HG03521 (cell line): Measurements from ENCODE around the gene TMSB4X.
"Not testable (repeated sequence)": the region's sequence is repeated elsewhere in the genome, so short reads cannot be mapped to it uniquely, and the experiment has no call there.

Experiments used
- ATAC-seq: cut with Tn5 transposase; IDR thresholded peaks from one replicate; pipeline ENCODE4 v1.9.1; 2021; ENCODE audit warnings: mild to moderate bottlenecking, moderate library complexity; ENCODE audit not compliant: unreplicated experiment

Gene TMSB4X

DNA sequence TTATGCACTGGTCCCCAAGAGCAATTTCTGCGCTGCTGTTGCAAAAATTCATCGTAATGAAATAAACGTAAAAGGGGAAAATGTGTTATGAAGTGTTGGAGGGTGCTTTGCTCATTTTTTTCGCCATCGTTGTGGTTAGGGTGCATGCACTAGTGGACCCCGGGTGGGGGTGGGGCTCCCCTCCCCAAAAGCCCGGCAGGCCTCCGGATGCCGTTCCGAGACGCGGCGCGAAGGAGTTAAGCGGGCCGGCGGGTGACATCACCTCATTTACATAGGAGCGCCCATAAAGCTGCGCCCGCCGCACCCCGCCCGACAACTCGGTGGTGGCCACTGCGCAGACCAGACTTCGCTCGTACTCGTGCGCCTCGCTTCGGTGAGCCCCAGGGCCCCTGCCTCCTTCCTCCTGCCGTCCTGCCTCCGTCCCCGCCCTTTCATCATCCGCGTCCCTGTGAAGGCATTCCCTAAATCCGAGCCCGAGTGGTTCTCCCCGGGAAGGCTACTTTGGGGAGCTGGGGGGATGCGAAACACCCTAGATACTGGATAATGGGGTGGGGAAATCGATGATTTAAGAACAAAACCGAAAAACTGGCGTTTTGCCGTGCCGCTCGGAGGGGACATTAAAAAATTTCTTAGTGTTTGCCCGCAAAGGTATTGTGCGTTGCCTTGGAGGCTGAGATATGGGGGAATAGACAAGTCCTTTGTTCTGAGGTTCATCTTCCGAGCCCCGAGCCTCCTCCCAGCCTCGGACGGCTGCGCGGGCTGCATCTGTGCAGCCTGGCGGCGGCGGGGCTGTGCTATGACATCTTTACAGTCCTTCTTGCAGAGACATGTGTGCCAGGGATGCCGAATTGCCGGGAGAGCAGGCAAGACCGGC lies at the start of gene TMSB4X:
Gene TMSB4X (plus strand): TSS at position 315 of the 874 bp plus-strand sequence.
- ATAC-seq: peak; percentile 47

- no peak for ATAC-seq
Observed at GRCh38 chrX:12929701-12930100, 45.2 kb upstream of the TMSB4X start.

- no peak for ATAC-seq
Observed at GRCh38 chrX:12930150-12930549, 44.8 kb upstream of the TMSB4X start.

DNA sequence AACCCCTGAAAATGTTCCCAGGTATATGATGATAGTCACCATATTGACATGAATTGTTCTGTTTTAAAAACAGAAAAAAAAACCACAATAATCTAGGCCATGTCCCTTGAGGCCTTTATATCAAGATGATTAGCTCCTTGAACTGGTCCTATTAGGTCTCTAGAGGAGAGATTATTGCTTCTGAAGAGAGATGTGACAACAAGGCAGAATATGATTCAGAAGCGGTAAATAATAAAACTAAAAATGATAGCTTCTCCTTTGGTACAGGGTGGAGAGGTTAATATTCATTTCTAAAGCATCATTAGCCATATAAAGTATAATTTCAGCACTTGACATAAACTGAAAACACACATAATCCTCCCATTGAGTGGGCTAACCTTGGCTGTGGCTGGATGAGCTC lies 42.7 kb upstream of the TMSB4X start:
- no peak for ATAC-seq

- ATAC-seq: no peak
Observed at GRCh38 chrX:12934850-12935249, 40.1 kb upstream of the TMSB4X start.

DNA sequence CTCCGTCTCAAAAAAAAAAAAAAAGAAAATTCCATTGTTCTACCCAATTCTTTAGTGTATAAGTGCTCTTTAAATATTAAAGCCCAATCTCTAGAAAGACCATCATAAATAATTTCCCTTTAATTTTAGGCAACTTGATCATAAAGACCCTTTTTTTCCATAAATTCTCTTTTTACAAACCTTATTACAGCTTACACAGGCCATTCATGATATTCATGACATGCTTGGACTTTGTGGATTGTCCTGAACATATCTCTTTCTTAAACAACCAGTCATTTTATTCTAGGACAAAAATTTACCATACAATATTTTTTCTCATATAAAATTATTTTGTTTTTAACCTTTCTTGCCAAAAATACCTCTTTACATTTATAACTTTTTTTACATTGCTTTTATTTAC lies 38.0 kb upstream of the TMSB4X start:
- ATAC-seq: no peak

- not testable (repeated sequence) for ATAC-seq
Observed at GRCh38 chrX:12940471-12940870, 34.4 kb upstream of the TMSB4X start.

DNA sequence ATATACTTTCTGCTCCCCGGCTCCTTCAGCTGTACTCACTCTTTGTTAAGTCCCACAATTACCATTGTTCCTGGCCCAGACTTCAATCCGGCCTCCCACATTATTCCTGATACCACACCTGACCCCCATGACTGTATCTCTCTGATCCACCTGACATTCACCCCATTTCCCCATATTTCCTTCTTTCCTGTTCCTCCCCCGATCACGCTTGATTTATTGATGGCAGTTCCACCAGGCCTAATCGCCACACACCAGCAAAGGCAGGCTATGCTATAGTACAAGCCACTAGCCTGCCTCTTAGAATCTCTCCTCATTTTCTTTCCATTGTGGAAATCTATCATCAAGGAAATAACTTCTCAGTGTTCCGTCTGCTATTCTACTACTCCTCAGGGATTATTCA lies 31.3 kb upstream of the TMSB4X start:
- not testable (repeated sequence) for ATAC-seq

DNA sequence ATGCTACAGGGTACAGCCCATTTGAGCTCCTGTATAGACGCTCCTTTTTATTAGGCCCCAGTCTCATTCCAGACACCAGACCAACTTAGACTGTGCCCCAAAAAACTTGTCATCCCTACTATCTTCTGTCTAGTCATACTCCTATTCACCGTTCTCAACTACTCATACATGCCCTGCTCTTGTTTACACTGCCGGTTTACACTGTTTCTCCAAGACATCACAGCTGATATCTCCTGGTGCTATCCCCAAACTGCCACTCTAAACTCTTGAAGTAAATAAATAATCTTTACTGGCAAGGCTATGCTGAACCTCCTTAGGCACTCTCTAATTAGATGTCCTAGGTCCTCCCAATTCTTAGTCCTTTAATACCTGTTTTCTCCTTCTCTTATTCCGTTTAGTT lies 30.5 kb upstream of the TMSB4X start:
- not testable (repeated sequence) for ATAC-seq

DNA sequence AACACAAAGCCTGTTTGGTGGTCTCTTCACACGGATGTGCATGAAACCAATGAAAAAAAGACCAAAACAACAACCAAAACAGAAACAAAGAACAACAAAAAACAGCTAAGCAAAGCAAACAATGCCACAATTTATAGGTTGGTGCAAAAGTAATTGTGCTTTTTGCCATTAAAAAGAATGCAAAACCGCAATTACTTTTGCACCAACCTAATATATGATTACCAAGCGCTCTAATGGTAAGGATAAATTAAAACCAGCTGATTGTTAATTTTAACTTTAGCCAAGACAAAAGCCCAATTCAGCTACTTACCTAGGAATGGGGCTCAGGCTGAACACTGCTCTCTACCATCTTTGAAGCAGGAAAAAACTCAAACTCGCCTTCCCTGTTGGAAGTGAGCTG lies 29.4 kb upstream of the TMSB4X start:
- no peak for ATAC-seq

DNA sequence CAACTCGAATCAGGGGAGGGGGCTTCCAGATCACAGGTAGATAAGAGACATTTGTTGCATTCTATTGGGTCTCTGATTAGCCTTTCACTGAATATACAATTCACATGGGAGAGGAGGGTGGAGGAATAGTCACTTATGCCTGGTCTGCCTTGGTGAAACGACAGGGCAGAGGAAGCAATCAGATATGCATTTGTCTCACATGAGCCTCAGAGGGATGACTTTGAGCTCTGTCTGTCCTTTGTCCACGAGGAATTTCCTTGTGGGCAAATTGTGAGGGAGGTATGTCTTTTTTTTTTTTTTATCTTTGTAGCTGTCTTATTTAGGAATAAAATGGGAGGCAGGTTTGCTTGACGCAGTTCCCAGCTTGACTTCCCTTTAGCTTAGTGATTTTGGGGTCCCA lies 28.5 kb upstream of the TMSB4X start:
- ATAC-seq: no peak

DNA sequence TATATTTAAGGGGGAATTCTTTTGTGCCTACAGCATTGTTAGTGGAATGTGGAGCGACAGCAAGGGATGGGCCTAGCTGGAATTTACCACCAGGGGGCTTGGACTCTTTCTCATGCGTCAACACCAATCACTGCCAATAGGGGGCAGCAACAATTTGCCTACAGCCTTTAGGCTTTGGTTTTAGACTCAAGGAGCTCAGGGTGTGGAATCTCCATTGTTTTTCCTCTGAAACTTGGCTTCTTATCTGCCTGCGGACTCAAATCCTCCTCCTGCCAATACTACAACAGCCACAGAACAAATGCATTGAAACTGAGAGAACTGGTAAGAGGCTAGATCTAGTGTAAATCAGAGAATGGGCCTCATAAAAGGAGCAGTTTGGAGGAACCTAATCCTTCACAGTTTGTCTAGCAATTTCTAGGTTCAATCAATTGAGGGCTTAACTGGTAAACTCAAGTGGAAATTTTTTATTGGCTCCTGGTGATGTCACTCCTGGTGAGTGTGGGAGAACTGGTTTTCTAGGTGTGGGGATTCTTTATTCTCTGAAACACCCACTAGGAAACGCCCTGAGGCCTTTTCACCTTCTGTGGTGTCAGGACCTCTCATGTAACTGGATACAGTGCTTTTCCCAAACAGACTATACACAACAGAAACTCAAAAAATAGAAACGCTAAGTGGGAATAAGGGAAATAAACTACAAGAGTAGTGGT lies 27.9 kb upstream of the TMSB4X start:
- ATAC-seq: no peak

- no peak for ATAC-seq
Observed at GRCh38 chrX:12947545-12948235, 27.2 kb upstream of the TMSB4X start.

DNA sequence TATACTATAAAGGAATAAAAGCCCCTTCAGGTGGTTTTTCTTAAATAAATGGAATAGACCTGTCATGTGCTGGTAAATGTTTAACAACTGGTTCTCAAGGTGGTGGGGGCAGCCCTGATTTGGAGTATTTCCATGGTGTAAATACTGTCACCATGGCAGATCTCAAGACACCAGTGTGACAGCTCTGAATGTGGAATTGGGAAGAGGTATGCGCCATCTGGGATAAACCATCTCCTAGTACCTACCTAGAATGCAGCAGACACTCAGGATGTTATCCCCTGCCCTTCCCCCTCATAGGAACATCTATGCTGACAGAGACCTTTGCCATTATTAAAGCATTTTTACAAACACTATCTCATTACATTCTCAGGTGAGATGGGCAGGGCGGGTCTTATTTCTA lies 26.4 kb upstream of the TMSB4X start:
- ATAC-seq: no peak

DNA sequence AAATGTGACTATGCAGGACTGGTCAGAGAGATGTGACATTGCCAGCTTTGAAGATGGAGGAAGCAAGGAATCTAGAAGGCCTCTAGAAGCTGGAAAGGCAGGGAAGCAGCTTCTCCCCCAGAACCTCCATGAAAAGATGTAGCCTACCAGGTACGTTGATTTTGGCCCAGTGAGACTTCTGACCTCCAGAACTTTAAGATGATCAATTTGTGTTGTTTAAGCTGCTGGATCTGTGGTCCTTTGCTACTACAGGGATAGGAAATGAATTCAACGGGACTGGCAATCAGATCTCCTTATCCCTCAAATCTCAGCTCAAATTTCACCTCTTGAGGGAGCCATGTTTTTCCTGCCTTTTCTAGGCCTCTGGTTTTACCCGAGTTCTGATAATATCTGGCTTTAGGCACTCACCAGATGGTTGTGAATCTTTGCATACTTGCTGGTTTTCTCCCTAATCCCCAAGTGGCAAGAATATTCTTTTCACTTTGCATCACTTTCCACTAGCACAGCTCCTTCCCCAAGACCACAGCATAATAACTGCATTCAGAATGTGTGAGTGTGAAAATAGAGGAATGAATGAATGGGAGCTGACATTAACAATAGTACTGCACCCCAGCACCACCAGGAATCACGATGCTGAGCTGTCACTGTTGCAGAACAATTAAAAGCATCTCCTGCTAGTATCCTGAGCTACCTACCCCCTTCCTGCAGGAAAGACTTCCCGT lies 25.5 kb upstream of the TMSB4X start:
- ATAC-seq: no peak

DNA sequence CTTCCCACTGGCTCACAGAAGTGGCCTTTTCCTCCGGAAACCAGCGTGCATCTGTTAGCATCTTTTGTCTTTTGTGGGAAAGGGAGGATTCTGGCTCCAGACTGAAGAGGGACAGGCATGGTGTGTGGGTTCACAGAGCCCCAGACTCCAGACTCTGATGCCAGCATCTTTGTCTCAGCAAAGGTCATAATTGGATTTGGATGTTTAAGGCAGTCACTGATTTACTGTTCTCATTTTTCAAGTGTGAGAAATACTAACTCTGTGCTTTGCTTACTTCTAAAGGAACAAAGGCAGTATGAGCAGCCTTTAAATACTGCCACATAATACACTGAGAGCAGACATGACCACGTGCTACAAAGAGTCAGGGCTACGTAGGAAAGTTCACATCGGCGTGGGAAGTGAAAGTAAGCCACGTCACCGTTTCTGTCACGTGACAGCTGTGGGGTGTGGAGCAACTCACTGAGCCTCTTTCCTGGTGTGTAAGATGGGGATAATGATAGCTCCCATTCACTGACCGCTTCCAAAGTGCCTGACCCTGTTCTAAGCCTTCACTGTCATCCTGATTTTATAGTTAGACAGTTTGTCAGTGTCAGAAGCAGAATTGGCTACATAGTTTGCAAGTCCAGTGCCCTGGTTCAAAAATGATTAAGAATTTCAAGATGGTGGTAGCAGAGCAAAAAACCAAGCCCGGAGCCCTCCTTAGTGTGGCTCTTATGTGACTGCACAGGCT lies 24.8 kb upstream of the TMSB4X start:
- ATAC-seq: peak; percentile 59

DNA sequence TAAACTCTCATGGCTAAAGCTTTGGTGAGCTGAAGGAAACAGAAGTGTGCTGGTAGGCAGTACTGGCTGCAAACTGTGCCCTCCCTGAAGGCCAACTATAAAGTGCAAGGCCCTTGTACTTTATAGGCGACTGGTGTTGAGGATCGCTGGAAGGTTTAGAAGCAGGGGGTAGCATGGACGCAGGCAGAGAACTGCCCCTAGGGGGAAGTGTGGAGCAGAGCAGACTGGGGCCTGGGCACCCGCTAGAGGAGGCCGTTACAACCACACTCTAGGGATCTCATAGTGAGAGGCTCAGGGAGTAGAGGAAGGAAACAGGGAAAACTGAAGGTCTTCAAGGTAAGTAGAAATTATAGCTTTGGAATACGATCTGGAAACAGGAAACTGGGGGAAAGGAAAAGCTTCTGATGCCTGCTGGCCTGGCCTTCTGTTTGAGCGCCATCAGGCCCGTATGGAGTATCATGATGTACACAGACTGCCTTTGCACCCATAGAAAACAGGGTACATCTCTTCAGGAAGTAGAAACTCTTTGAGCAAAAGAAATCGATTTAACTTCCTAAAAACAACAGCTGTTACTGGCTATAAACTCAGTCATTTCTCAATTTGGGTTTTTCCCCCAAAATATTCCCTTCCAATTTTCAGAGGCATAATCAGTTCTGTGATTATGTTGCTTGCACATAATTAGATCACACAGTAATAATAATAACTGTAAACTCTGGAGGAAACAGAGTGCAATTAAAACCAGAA lies 23.9 kb upstream of the TMSB4X start:
- peak; percentile 60 for ATAC-seq

DNA sequence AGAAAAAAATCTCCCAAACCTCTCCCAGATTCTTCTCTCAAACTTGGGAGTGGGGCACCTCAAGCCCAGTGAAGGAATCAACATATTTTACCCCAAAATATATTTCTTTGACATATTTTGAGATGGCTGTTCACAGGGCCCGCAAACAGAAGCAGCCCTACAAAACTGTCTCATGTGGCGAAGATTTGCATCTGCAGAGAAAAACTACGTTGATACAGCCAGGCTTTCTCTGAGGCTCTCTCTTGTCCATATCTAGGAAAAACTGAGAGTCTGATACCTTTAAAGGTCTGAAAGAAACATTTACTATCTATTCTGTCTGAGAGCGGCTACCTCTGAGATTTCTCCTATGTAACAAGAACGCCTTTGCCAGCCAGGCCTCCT lies 23.3 kb upstream of the TMSB4X start:
- no peak for ATAC-seq

GRCh38 chrX:12953420-12953819 lies 21.5 kb upstream of the TMSB4X start:
- no peak for ATAC-seq

- no peak for ATAC-seq
Observed at GRCh38 chrX:12954376-12954775, 20.5 kb upstream of the TMSB4X start.
